GM21737 (cell line): ENCODE measurements around the gene C11orf68.
A peak's percentile ranks its signal among the peaks of the same experiment; 100 is the strongest.
"Not testable (repeated sequence)": the region's sequence is repeated elsewhere in the genome, so short reads cannot be mapped to it uniquely, and the experiment has no call there.

Source experiments
- ATAC-seq: cut with Tn5 transposase; IDR thresholded peaks from one replicate; pipeline ENCODE4 v1.9.1; 2021; ENCODE audit warnings: mild to moderate bottlenecking, moderate library complexity; ENCODE audit not compliant: unreplicated experiment

The C11orf68 gene

GRCh38 chr11:65918211-65919140 is at the start of gene C11orf68:
TSS of gene C11orf68 (minus strand) at chr11:65919062. CDS start at chr11:65919031, 31 bp downstream.
- ATAC-seq = peak; percentile 47

- no peak for ATAC-seq
Measured at GRCh38 chr11:65967329-65967934, 48.6 kb upstream of the C11orf68 start.

GRCh38 chr11:65965986-65966762 is 47.3 kb upstream of the C11orf68 start:
- ATAC-seq = no peak

- ATAC-seq = no peak
Measured at GRCh38 chr11:65964906-65965305, 46.0 kb upstream of the C11orf68 start.

GRCh38 chr11:65962141-65962564 is 43.3 kb upstream of the C11orf68 start:
- no peak for ATAC-seq

- ATAC-seq = peak; percentile 76
Measured at GRCh38 chr11:65961267-65962140, 42.6 kb upstream of the C11orf68 start, which contains the start of gene SART1. TSS of gene SART1 (plus strand) at chr11:65961734. CDS start at chr11:65961781, 47 bp downstream.

- no peak for ATAC-seq
Measured at GRCh38 chr11:65960824-65961266, 42.0 kb upstream of the C11orf68 start.

- no peak for ATAC-seq
Measured at GRCh38 chr11:65958774-65959420, 40.0 kb upstream of the C11orf68 start.

- no peak for ATAC-seq
Measured at GRCh38 chr11:65958291-65958690, 39.4 kb upstream of the C11orf68 start.

- no peak for ATAC-seq
Measured at GRCh38 chr11:65954771-65955170, 35.9 kb upstream of the C11orf68 start.

- no peak for ATAC-seq
Measured at GRCh38 chr11:65953471-65953870, 34.6 kb upstream of the C11orf68 start.

GRCh38 chr11:65952052-65952521 is 33.2 kb upstream of the C11orf68 start:
- no peak for ATAC-seq

- not testable (repeated sequence) for ATAC-seq
Measured at GRCh38 chr11:65951641-65952040, 32.8 kb upstream of the C11orf68 start.

- not testable (repeated sequence) for ATAC-seq
Measured at GRCh38 chr11:65950711-65951110, 31.8 kb upstream of the C11orf68 start.

- ATAC-seq = no peak
Measured at GRCh38 chr11:65947603-65948125, 28.8 kb upstream of the C11orf68 start.

GRCh38 chr11:65947133-65947532 is 28.3 kb upstream of the C11orf68 start:
- no peak for ATAC-seq

GRCh38 chr11:65946655-65947054 is 27.8 kb upstream of the C11orf68 start:
- ATAC-seq = no peak

- no peak for ATAC-seq
Measured at GRCh38 chr11:65945941-65946558, 27.2 kb upstream of the C11orf68 start.

GRCh38 chr11:65945430-65945911 is 26.6 kb upstream of the C11orf68 start, which contains the start of gene TSGA10IP:
TSS of gene TSGA10IP (plus strand) at chr11:65945480. CDS start at chr11:65945676, 196 bp downstream.
- no peak for ATAC-seq
